A549 (cell line): ENCODE data around the gene NAP1L4. TPM values are rescaled to one million over a fixed set of nuclear protein-coding genes. Genes with fewer than 3 reads are reported as not detected.

ENCODE experiments used
- ATAC-seq, 2 experiments: fragments of 200-7000 bp in 1 of 2; fragments of >200 bp in 1 of 2; cut with Nextera tagmentation in 1 of 2; cut with Tn5 transposase in 1 of 2; 3 replicates each; pipeline versions ENCODE4 v1.8.0 to v1.9.1; 2018 to 2020; ENCODE audit warnings: mild to moderate bottlenecking in 1 of 2, moderate library complexity in 1 of 2
- CTCF ChIA-PET: fragments of 300-600 bp; sonication (Branson Sonifier 250); formaldehyde crosslinking; extraction: SDS; loops from one replicate; lab custom pipeline; 2021; ENCODE audit warnings: antibody characterized with exemption, inconsistent platforms; lab: Yijun Ruan, JAX
- POLR2A ChIA-PET: fragments of 350-600 bp; formaldehyde crosslinking; extraction: SDS; loops from one replicate; lab custom pipeline; 2021; ENCODE audit warnings: antibody characterized with exemption, inconsistent platforms; lab: Yijun Ruan, JAX
- DNase-seq, 2 experiments: peaks; one replicate each; pipeline versions ENCODE4 v3.0.0 to v3.0.0-alpha.2; 2011 to 2016; ENCODE audit warnings: low read depth in 1 of 2, low spot score in 1 of 2
- FAIRE-seq: peaks from 2 replicates; lab custom pipeline; 2011; peaks lifted over from hg19 to GRCh38; lab: Jason Lieb, UNC
- H3K27ac ChIP-seq, 2 experiments: fragments of >200 bp; sonication (Bioruptor Twin); formaldehyde crosslinking; 3 replicates each; pipeline ENCODE4 v1.5.1; 2016 to 2017
- H3K4me1 ChIP-seq: fragments of >200 bp; sonication (Bioruptor Twin); formaldehyde crosslinking; 3 replicates; pipeline ENCODE4 v1.6.1; 2016
- H3K4me2 ChIP-seq: fragments of >200 bp; sonication (Bioruptor Twin); formaldehyde crosslinking; 3 replicates; pipeline ENCODE4 v1.6.1; 2016
- H3K4me3 ChIP-seq: fragments of >200 bp; sonication (Bioruptor Twin); formaldehyde crosslinking; 3 replicates; pipeline ENCODE4 v1.5.1; 2016
- H3K9me3 ChIP-seq: fragments of >200 bp; sonication (Bioruptor Twin); formaldehyde crosslinking; 3 replicates; pipeline ENCODE4 v1.6.1; 2016
- CEBPB ChIP-seq, 2 experiments: fragments of >200 bp in 1 of 2; sonication (Bioruptor Twin) in 1 of 2; formaldehyde crosslinking in 1 of 2; IDR thresholded peaks; 2 replicates each; pipeline ENCODE4 v1.6.1; 2012 to 2016
- CHD2 ChIP-seq: fragments of 150-350 bp; IDR thresholded peaks from 2 replicates; pipeline ENCODE4 v1.6.1; 2014; ENCODE audit warnings: low read length; ENCODE audit not compliant: partially characterized antibody
- EP300 ChIP-seq, 2 experiments: fragments of >200 bp; sonication (Bioruptor Twin); formaldehyde crosslinking; IDR thresholded peaks; 2 replicates in 1 of 2; 3 replicates in 1 of 2; pipeline ENCODE4 v1.6.1; 2016 to 2017
- FOSL2 ChIP-seq, 2 experiments: fragments of 450-650 bp in 1 of 2; fragments of >200 bp in 1 of 2; sonication (Bioruptor Twin) in 1 of 2; formaldehyde crosslinking; IDR thresholded peaks; 2 replicates each; pipeline versions ENCODE4 v1.5.0 to v1.6.1; 2016 to 2020; ENCODE audit warnings: mild to moderate bottlenecking in 1 of 2, moderate library complexity in 1 of 2
- HDAC2 ChIP-seq: fragments of 200-600 bp; sonication (generic); IDR thresholded peaks from 2 replicates; pipeline ENCODE4 v1.6.1; 2016
- HEYL ChIP-seq: fragments of 250-450 bp; sonication (Bioruptor Pico); IDR thresholded peaks from 2 replicates; pipeline ENCODE4 v1.8.0; 2021; ENCODE audit warnings: mild to moderate bottlenecking, moderate library complexity
- HOXB13 ChIP-seq: fragments of 250-450 bp; sonication (Bioruptor Pico); IDR thresholded peaks from 2 replicates; pipeline ENCODE4 v1.5.0; 2020; ENCODE audit warnings: low read depth, mild to moderate bottlenecking, moderate library complexity
- JUN ChIP-seq, 2 experiments: fragments of >200 bp; sonication (Bioruptor Twin); formaldehyde crosslinking; IDR thresholded peaks; 2 replicates in 1 of 2; 3 replicates in 1 of 2; pipeline ENCODE4 v1.6.1; 2016 to 2017
- JUNB ChIP-seq: fragments of >200 bp; sonication (Bioruptor Twin); formaldehyde crosslinking; IDR thresholded peaks from 2 replicates; pipeline ENCODE4 v1.6.1; 2016
- MAFK ChIP-seq: fragments of 450-650 bp; IDR thresholded peaks from 2 replicates; pipeline ENCODE4 v1.6.1; 2014; ENCODE audit not compliant: partially characterized antibody
- MAZ ChIP-seq: fragments of 150-350 bp; IDR thresholded peaks from 2 replicates; pipeline ENCODE4 v1.6.1; 2014; ENCODE audit warnings: antibody characterized with exemption, low read depth, low read length, borderline replicate concordance
- MYC ChIP-seq: IDR thresholded peaks from 2 replicates; pipeline ENCODE4 v1.6.1; 2012; ENCODE audit warnings: mild to moderate bottlenecking, inconsistent platforms, low read length, improper control_type of control experiment, borderline replicate concordance
- NFE2L2 ChIP-seq: fragments of 150-350 bp; conservative IDR thresholded peaks from 2 replicates; pipeline ENCODE4 v1.6.1; 2014; ENCODE audit warnings: low read length
- POLR2AphosphoS2 ChIP-seq: conservative IDR thresholded peaks from 2 replicates; pipeline ENCODE4 v1.6.1; 2012; ENCODE audit warnings: low read length, improper control_type of control experiment, inconsistent platforms
- RARB ChIP-seq: fragments of 250-450 bp; sonication (Bioruptor Pico); IDR thresholded peaks from 2 replicates; pipeline ENCODE4 v1.8.0; 2021; ENCODE audit warnings: mild to moderate bottlenecking, moderate library complexity
- TFCP2L1 ChIP-seq: fragments of 250-450 bp; sonication (Bioruptor Pico); IDR thresholded peaks from 2 replicates; pipeline ENCODE4 v1.5.0; 2021; ENCODE audit warnings: mild to moderate bottlenecking
- TP53 ChIP-seq: fragments of 250-450 bp; sonication (Bioruptor Pico); IDR thresholded peaks from 2 replicates; pipeline ENCODE4 v1.5.0; 2021; ENCODE audit warnings: mild to moderate bottlenecking, moderate library complexity
- ZNF302 ChIP-seq: fragments of 250-450 bp; sonication (Bioruptor Pico); IDR thresholded peaks from 2 replicates; pipeline ENCODE4 v1.9.0; 2021; ENCODE audit warnings: inconsistent platforms, mild to moderate bottlenecking, moderate library complexity
- ZSCAN20 ChIP-seq: fragments of 250-450 bp; sonication (Bioruptor Pico); IDR thresholded peaks from 2 replicates; pipeline ENCODE4 v1.8.0; 2022; ENCODE audit warnings: mild to moderate bottlenecking, moderate library complexity
- WGBS: methylation state at CpG from one replicate; pipeline ENCODE4 v1.1.6; 2017; ENCODE audit errors: missing lambda C conversion rate; 5-methylcytosine and 5-hydroxymethylcytosine counted together
- polyA plus RNA-seq, 4 experiments: library from polyadenylated mRNA; depleted of rRNA in 3 of 4; stranded (reverse); fragments of >200 nt; fragmentation: RNase III in 1 of 4; extraction: RNeasy Plus Mini Kit Qiagen cat#74134 plus additional on column Dnase treatment in 1 of 4; gene quantifications; 2 replicates in 3 of 4; 3 replicates in 1 of 4; pipeline ENCODE4 v1.2.3, GENCODE V29; 2011 to 2017
- TF ChIP-seq, protein P1 (sequence below): fragments of >200 bp; sonication (Bioruptor Twin); formaldehyde crosslinking; IDR thresholded peaks from 3 replicates; pipeline ENCODE4 v1.6.1; 2016
- TF ChIP-seq, protein P2 (sequence below): IDR thresholded peaks from 2 replicates; pipeline ENCODE4 v1.6.1; 2012
- TF ChIP-seq, protein P3 (sequence below): fragments of 250-450 bp; sonication (Bioruptor Pico); IDR thresholded peaks from 2 replicates; pipeline ENCODE4 v1.5.0; 2020; ENCODE audit warnings: low read depth, mild to moderate bottlenecking, moderate library complexity
- TF ChIP-seq, protein P4 (sequence below): fragments of >200 bp; sonication (Bioruptor Twin); formaldehyde crosslinking; IDR thresholded peaks from 2 replicates; pipeline ENCODE4 v1.6.1; 2016
- TF ChIP-seq, protein P5 (sequence below): fragments of 150-350 bp; IDR thresholded peaks from 2 replicates; pipeline ENCODE4 v1.6.1; 2014; ENCODE audit warnings: low read depth, mild to moderate bottlenecking, low read length

Gene NAP1L4
- polyA plus RNA-seq, 2 of the 4 experiments (the other 2 are of a cell fraction) = 132 to 148 TPM

DNA sequence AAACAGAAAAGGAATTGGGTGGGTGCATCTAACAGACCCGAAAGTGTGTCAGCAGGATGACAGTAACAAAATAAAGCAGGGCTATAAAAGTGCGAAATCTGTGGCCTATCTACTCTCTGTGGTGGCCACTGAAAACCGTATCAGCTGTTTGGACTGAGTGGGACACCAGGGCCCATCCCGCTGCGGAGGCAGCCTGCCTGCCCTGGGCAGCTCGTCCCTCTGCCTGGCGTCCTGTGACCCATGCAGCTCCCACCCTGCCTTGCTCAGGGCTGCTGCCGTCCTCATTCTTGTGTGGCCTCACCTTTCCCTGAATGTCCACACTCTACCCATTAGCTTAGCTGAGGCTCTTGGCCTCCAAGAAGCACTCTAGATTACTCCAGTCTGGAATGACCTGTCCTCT, 34.7 kb upstream of the NAP1L4 start:
- CTCF ChIA-PET = interaction anchor here (1.3 to 9.6 kb wide), 4 partner anchors 11 to 65 kb away, joined by 3 to 88 read pairs (median 6); no protein-coding TSS in a partner anchor
- Histone ChIP-seq H3K4me2 (no peak overlapping the region), H3K4me3 (no peak overlapping the region), H3K27ac (no peak overlapping the region), H3K9me3 (no peaks in the 10 kb centered on the region), H3K4me1 (peaks cover 8% of the 10 kb centered on the region; the same call in 1 of the 3 replicates)
- DNase-seq = no peak
- POLR2A ChIA-PET = no interaction called here
- TF ChIP-seq, protein P1, sequence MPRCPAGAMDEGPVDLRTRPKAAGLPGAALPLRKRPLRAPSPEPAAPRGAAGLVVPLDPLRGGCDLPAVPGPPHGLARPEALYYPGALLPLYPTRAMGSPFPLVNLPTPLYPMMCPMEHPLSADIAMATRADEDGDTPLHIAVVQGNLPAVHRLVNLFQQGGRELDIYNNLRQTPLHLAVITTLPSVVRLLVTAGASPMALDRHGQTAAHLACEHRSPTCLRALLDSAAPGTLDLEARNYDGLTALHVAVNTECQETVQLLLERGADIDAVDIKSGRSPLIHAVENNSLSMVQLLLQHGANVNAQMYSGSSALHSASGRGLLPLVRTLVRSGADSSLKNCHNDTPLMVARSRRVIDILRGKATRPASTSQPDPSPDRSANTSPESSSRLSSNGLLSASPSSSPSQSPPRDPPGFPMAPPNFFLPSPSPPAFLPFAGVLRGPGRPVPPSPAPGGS = no peak
- TF ChIP-seq JUN (IDR thresholded peaks at IDR 0.05) (no peak), MAFK (no peak), CEBPB (IDR thresholded peaks at IDR 0.05) (no peak), MYC (no peak), POLR2AphosphoS2 (no peak), JUNB (no peak), NFE2L2 (no peak), RARB (CRISPR knock-in tag) (no peak), ZSCAN20 (no peak)
- TF ChIP-seq, protein P2, sequence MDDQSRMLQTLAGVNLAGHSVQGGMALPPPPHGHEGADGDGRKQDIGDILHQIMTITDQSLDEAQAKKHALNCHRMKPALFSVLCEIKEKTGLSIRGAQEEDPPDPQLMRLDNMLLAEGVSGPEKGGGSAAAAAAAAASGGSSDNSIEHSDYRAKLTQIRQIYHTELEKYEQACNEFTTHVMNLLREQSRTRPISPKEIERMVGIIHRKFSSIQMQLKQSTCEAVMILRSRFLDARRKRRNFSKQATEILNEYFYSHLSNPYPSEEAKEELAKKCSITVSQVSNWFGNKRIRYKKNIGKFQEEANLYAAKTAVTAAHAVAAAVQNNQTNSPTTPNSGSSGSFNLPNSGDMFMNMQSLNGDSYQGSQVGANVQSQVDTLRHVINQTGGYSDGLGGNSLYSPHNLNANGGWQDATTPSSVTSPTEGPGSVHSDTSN = no peak
- ATAC-seq = no peak
- 88% methylated on average over 8 of the region's 8 CpGs for WGBS
- FAIRE-seq = no peak

DNA sequence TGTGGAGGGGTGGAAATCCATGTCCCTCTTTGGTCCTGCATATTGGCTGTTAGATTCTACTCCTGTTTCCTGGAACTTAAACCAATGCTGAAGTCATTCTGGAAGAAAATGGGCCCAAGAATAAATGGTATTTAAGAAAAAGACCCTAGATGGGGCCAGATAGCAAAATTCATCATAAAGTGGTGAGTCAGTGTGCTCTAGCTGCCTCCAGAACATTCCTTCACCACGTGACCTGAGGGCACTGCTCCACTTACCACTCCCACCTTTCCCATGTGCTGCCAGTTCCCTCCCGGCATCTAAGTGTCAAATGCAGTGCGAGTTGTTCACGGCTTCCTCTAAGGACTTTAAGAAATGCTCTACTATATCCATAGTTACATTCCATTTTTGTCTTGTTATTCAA, 30.9 kb upstream of the NAP1L4 start:
- DNase-seq (no peak), FAIRE-seq (no peak), ATAC-seq (0 out of 6 replicates have a peak, but pooled peaks of 1 of the 2 experiments have one; percentile 26)
- Histone ChIP-seq H3K4me3 (no peak overlapping the region), H3K27ac (no peak overlapping the region), H3K4me2 (no peak overlapping the region), H3K4me1 (peaks cover 8% of the 10 kb centered on the region; the same call in 1 of the 3 replicates), H3K9me3 (no peaks in the 10 kb centered on the region)
- CTCF ChIA-PET = interaction anchor here (0.6 to 9.6 kb wide), 5 partner anchors 11 to 194 kb away, joined by 3 to 88 read pairs (median 7); no protein-coding TSS in a partner anchor
- POLR2A ChIA-PET = interaction anchor here (0.8 to 1.0 kb wide), 2 partner anchors 34 to 93 kb away, joined by 3 read pairs; partner anchors contain the start of gene CARS1
- TF ChIP-seq RARB (CRISPR knock-in tag) (no peak), CHD2 (no peak), HDAC2 (no peak)
- TF ChIP-seq, protein P3, sequence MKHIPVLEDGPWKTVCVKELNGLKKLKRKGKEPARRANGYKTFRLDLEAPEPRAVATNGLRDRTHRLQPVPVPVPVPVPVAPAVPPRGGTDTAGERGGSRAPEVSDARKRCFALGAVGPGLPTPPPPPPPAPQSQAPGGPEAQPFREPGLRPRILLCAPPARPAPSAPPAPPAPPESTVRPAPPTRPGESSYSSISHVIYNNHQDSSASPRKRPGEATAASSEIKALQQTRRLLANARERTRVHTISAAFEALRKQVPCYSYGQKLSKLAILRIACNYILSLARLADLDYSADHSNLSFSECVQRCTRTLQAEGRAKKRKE = no peak
- TF ChIP-seq, protein P4, sequence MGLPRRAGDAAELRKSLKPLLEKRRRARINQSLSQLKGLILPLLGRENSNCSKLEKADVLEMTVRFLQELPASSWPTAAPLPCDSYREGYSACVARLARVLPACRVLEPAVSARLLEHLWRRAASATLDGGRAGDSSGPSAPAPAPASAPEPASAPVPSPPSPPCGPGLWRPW = no peak
- 90% methylated on average over 4 of the region's 4 CpGs for WGBS

DNA sequence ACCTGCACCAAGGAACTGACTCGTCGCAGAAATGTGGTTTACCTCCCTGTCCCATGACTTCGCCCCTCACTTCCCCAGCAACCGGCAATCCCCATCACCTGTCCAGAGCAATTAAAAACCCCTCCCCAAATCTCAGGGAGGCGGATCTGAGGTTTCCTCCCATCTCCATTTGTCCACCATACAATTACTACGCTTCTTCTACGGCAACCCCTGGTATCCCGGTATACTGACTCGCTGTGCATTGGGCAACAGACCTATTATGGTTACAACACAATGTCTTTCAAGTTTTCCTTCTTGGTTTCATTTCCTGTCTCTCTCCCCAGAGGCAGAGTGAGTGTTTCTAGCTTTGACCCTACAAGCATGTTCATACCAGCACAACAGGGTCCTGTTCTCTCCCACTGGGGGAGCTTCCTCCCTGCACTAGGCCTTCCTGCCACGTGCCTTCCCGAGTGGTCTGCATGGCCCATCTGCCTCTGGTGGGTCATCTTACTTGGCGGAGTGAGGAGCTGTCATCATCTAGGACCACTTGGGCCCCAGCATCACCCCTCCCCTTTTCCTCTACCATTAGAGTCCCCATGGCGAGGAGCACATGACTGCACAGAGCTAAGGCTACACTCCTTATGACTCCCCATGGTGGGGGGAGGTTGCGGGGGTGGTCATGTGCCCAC, 30.3 kb upstream of the NAP1L4 start:
- no peak for DNase-seq
- Histone ChIP-seq H3K9me3 (no peaks in the 10 kb centered on the region), H3K4me3 (no peak overlapping the region), H3K4me2 (no peak overlapping the region), H3K27ac (no peak overlapping the region), H3K4me1 (peaks cover 8% of the 10 kb centered on the region; the same call in 1 of the 3 replicates)
- peak in 1 of 2 experiments; percentile 20; a peak in 1 of 6 replicates for ATAC-seq
- no peak for FAIRE-seq
- WGBS = 86% methylated on average over 14 of the region's 14 CpGs
- CTCF ChIA-PET = interaction anchor here (0.6 to 9.6 kb wide), 9 partner anchors 10 to 491 kb away, joined by 3 to 88 read pairs (median 4); no protein-coding TSS in a partner anchor
- POLR2A ChIA-PET = interaction anchor here (1.0 kb wide), 1 partner anchor 92 kb away, joined by 3 read pairs; no protein-coding TSS in a partner anchor
- TF ChIP-seq HEYL = no peak
- TF ChIP-seq FOSL2 (IDR thresholded peaks at IDR 0.05) = no peak
- TF ChIP-seq FOSL2 (CRISPR knock-in tag; IDR thresholded peaks at IDR 0.05) = no peak
- no peak for TF ChIP-seq HOXB13 (CRISPR knock-in tag)
- TF ChIP-seq POLR2AphosphoS2 = no peak
- no peak for TF ChIP-seq MAZ
- no peak for TF ChIP-seq ZSCAN20
- TF ChIP-seq, protein P1 = no peak
- TF ChIP-seq, protein P5, sequence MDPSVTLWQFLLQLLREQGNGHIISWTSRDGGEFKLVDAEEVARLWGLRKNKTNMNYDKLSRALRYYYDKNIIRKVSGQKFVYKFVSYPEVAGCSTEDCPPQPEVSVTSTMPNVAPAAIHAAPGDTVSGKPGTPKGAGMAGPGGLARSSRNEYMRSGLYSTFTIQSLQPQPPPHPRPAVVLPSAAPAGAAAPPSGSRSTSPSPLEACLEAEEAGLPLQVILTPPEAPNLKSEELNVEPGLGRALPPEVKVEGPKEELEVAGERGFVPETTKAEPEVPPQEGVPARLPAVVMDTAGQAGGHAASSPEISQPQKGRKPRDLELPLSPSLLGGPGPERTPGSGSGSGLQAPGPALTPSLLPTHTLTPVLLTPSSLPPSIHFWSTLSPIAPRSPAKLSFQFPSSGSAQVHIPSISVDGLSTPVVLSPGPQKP = no peak
- TF ChIP-seq, protein P2 = no peak
- TF ChIP-seq ZNF302 (CRISPR knock-in tag) = no peak
- TF ChIP-seq TP53 (CRISPR knock-in tag) = no peak
- no peak for TF ChIP-seq EP300 (IDR thresholded peaks at IDR 0.05)
- TF ChIP-seq TFCP2L1 = no peak
